ENCODE data around the gene OSBPL9.

GRCh38 chr1:51576923-51577322, 40.0 kb upstream of the OSBPL9 start:
- TF ChIP-seq POLR2A (IDR thresholded peaks at IDR 0.05), result no peak
- no peak for TF ChIP-seq CTCF (IDR thresholded peaks at IDR 0.05)
